Measurements from ENCODE around the gene FAIM2. TPM values are rescaled to one million over a fixed set of nuclear protein-coding genes. Genes with fewer than 3 reads are reported as not detected.

The FAIM2 gene
- total RNA-seq, 1 donor from 2014 or later: not detected

GRCh38 chr12:49943625-49943960 lies 39.9 kb upstream of the FAIM2 start:
- ATAC-seq (ENCODE audit: low read depth) (no peak), DNase-seq (no peak)
- H3K27me3 Mint-ChIP-seq: peaks cover 4% of the 10 kb centered on the region
- peaks cover 14% of the 10 kb centered on the region for H3K4me1 Mint-ChIP-seq
- no peak overlapping the region for H3K4me3 Mint-ChIP-seq
- intact Hi-C loops (cut with micrococcal nuclease): no loop called here
- ChIA-PET CTCF (interaction anchor here (1.0 to 2.5 kb wide), 3 partner anchors 24 to 127 kb away, joined by 3 to 9 read pairs (median 4); no protein-coding TSS in a partner anchor), POLR2A (no interaction called here)
- no peaks in the 10 kb centered on the region for H3K36me3 Mint-ChIP-seq (ENCODE audit: low read depth)
- no peak for TF ChIP-seq CTCF (IDR thresholded peaks at IDR 0.05)
- H3K9me3 Mint-ChIP-seq: no peaks in the 10 kb centered on the region
- no peak overlapping the region for H3K27ac Mint-ChIP-seq

DNA sequence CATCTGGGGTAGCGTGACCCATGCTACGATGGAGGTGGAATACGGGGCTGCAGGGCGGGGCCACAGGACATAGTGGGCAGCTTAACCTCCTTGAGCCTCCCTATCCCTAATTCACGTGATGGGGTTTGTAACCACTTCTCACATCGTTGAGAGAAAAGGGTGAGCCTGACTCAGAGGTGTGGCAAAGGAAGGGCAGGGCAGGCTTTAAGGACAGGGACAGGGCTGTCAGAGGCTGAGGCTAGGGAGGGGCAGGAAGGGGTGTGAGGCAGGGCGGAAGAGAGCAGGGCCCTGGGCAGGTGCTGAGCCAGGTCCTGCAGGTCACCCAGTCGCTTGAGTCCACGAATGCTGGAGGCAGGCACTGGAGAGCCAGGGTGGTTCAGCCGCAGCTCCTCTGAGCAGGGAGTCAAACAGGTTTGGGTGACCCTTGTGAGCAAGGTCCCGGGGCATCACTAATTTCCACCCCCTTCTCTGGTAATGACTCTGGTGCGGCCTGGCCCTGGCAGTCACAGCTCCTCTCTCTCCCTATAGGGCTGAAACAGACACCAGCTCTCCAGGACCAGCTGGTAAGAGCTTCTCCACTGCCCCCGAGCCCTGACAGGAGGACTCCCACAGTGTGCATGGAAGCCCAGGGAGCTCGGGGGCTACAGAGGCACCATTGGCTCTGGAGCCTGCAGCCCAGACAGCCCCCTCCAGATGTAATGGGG lies 39.4 kb upstream of the FAIM2 start:
- no peak for DNase-seq
- peaks cover 4% of the 10 kb centered on the region for H3K27me3 Mint-ChIP-seq
- intact Hi-C loops (cut with micrococcal nuclease): no loop called here
- no peak for TF ChIP-seq CTCF (IDR thresholded peaks at IDR 0.05)
- H3K27ac Mint-ChIP-seq: no peak overlapping the region
- ChIA-PET CTCF (interaction anchor here (1.0 to 2.5 kb wide), 3 partner anchors 24 to 128 kb away, joined by 3 to 9 read pairs (median 4); no protein-coding TSS in a partner anchor), POLR2A (no interaction called here)
- peaks cover 14% of the 10 kb centered on the region for H3K4me1 Mint-ChIP-seq
- no peaks in the 10 kb centered on the region for H3K9me3 Mint-ChIP-seq
- no peak overlapping the region for H3K4me3 Mint-ChIP-seq
- H3K36me3 Mint-ChIP-seq (ENCODE audit: low read depth): no peaks in the 10 kb centered on the region
- no peak for ATAC-seq (ENCODE audit: low read depth)

DNA sequence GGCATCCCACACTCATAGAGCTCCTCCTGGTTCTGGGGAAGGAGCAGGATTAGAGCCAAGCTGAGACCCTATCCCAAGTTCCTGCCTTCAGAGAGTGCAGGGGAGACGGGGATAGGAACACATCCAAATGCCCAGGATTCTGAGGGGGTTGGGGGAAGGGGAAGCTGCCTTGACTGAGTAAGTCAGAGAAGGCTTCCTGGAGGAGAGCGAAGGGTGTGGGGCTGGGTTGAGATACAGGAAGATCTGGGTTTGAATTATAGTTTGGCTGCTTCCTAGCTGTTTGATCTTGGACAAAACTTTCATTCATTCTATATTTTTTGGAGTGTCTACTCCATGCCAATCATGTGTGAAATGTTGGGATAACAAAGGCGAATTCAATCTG lies 38.8 kb upstream of the FAIM2 start:
- DNase-seq (no peak), ATAC-seq (ENCODE audit: low read depth) (no peak)
- peaks cover 14% of the 10 kb centered on the region for H3K4me1 Mint-ChIP-seq
- POLR2A ChIA-PET: no interaction called here
- H3K9me3 Mint-ChIP-seq: no peaks in the 10 kb centered on the region
- no peak overlapping the region for H3K4me3 Mint-ChIP-seq
- H3K27ac Mint-ChIP-seq: no peak overlapping the region
- no peaks in the 10 kb centered on the region for H3K36me3 Mint-ChIP-seq (ENCODE audit: low read depth)
- intact Hi-C loops (cut with micrococcal nuclease): no loop called here
- H3K27me3 Mint-ChIP-seq: peaks cover 4% of the 10 kb centered on the region
- CTCF ChIA-PET: interaction anchor here (1.1 to 2.5 kb wide), 2 partner anchors 25 to 129 kb away, joined by 3 to 9 read pairs; no protein-coding TSS in a partner anchor
- TF ChIP-seq CTCF (IDR thresholded peaks at IDR 0.05): no peak

DNA sequence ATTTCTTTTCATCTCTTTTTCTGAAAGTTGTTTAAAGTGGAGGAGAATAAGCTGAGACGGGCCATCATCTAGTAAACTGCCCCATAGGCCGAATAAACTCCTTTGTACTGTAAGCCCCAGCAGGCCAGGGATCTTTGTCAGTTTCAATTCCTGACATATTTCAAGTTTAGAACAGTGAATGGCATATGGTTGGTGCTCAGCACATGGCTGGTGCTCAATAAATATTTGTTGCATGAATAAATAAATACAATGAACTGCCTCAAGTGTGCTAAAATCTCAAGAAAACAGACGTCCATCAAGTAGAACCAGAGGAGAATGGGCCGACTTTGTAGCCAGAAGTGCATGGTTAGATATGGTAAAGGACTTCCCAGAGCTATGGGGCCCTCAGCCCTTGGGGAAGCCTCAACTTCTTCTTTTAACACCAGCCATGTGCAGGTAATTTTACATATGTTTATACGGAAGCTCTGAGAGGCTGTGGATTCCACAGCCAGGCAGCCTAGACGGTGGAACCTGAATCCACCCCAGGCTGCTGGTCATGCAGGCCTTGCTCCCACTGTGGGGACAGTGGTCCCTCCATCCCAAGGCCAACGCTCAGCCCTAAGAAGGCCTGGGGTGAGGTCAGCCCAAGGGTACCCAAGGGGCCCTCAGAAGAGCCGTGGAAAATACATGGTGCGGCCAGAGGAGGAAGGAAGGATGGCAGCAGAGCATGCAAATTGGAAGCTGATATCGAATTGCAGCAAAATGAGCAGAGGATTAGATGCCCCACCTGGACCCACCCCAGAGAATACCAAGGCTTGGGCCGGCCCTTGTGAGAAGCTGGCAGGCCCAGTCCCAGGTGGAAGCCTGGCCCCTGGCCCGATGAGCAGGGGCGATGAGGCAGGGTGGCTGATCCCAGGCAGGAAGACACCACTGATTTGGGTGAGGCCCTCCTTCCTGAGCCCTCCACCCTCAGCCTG lies 38.1 kb upstream of the FAIM2 start:
- intact Hi-C loops (cut with micrococcal nuclease): no loop called here
- Mint-ChIP-seq H3K36me3 (ENCODE audit: low read depth) (no peaks in the 10 kb centered on the region), H3K27ac (no peak overlapping the region), H3K9me3 (no peaks in the 10 kb centered on the region), H3K4me3 (no peak overlapping the region), H3K4me1 (peaks cover 14% of the 10 kb centered on the region), H3K27me3 (peaks cover 4% of the 10 kb centered on the region)
- POLR2A ChIA-PET: no interaction called here
- no peak for ATAC-seq (ENCODE audit: low read depth)
- DNase-seq: no peak
- CTCF ChIA-PET: interaction anchor here (2.5 kb wide), 1 partner anchor 25 kb away, joined by 9 read pairs; no protein-coding TSS in a partner anchor
- TF ChIP-seq CTCF (IDR thresholded peaks at IDR 0.05): no peak

- ATAC-seq (ENCODE audit: low read depth) (no peak), DNase-seq (no peak)
- Mint-ChIP-seq H3K27me3 (peaks cover 9% of the 10 kb centered on the region), H3K4me1 (peaks cover 8% of the 10 kb centered on the region), H3K9me3 (no peaks in the 10 kb centered on the region), H3K27ac (no peak overlapping the region), H3K4me3 (no peak overlapping the region), H3K36me3 (ENCODE audit: low read depth) (no peaks in the 10 kb centered on the region)
- TF ChIP-seq CTCF (IDR thresholded peaks at IDR 0.05): no peak
- intact Hi-C loops (cut with micrococcal nuclease): no loop called here
- CTCF ChIA-PET: no interaction called here
- POLR2A ChIA-PET: no interaction called here
Observed at GRCh38 chr12:49939707-49940106, 36.0 kb upstream of the FAIM2 start.
